Keratinocyte (primary cell): Measurements from ENCODE around the gene CRAMP1.

Experiments used
- EZH2 ChIP-seq: IDR thresholded peaks from one replicate; pipeline ENCODE4 v1.6.1; 2012; ENCODE audit warnings: inconsistent platforms, mild to moderate bottlenecking, low read length, moderate library complexity
- TF ChIP-seq, protein P1 (sequence below), 3 experiments: IDR thresholded peaks in 1 of 3; conservative IDR thresholded peaks in 1 of 3; optimal IDR thresholded peaks in 1 of 3; 2 replicates in 2 of 3; 3 replicates in 1 of 3; pipeline versions ENCODE3 to v1.5.1; 2011; ENCODE audit warnings: low read length in 3 of 3, mild to moderate bottlenecking in 3 of 3, moderate library complexity in 2 of 3, control low read depth in 1 of 3, inconsistent platforms in 1 of 3; ENCODE audit not compliant: insufficient read depth in 2 of 3; ENCODE audit errors: extremely low read depth in 1 of 3

- TF ChIP-seq EZH2: no peak
- TF ChIP-seq, protein P1, sequence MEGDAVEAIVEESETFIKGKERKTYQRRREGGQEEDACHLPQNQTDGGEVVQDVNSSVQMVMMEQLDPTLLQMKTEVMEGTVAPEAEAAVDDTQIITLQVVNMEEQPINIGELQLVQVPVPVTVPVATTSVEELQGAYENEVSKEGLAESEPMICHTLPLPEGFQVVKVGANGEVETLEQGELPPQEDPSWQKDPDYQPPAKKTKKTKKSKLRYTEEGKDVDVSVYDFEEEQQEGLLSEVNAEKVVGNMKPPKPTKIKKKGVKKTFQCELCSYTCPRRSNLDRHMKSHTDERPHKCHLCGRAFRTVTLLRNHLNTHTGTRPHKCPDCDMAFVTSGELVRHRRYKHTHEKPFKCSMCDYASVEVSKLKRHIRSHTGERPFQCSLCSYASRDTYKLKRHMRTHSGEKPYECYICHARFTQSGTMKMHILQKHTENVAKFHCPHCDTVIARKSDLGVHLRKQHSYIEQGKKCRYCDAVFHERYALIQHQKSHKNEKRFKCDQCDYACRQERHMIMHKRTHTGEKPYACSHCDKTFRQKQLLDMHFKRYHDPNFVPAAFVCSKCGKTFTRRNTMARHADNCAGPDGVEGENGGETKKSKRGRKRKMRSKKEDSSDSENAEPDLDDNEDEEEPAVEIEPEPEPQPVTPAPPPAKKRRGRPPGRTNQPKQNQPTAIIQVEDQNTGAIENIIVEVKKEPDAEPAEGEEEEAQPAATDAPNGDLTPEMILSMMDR (optimal IDR thresholded peaks at IDR 0.05 in 1 of 3, IDR thresholded peaks at IDR 0.05 in 1 of 3, conservative IDR thresholded peaks at IDR 0.05 in 1 of 3; ENCODE audit: extremely low read depth in 1 of 3, insufficient read depth in 2 of 3, low read length in 3 of 3): no peak
Observed at GRCh38 chr16:1706386-1707192, 94.4 kb downstream of the CRAMP1 start.
